Neuron (in vitro differentiated cells): Measurements from ENCODE around the gene PTPRC.
"Not testable (repeated sequence)": the region's sequence is repeated elsewhere in the genome, so short reads cannot be mapped to it uniquely, and the experiment has no call there.

Experiments used
- H2AFZ ChIP-seq: one replicate; pipeline ENCODE4 v1.6.1; 2013; ENCODE audit warnings: low read depth, mild to moderate bottlenecking, inconsistent platforms, low read length, moderate library complexity
- H3K27me3 ChIP-seq: one replicate; pipeline ENCODE4 v1.6.1; 2013; ENCODE audit warnings: low read length; ENCODE audit not compliant: insufficient read depth
- H3K36me3 ChIP-seq: one replicate; pipeline ENCODE4 v1.6.1; 2013; ENCODE audit warnings: low read length; ENCODE audit not compliant: insufficient read depth
- H3K4me1 ChIP-seq: one replicate; pipeline ENCODE4 v1.6.1; 2013; ENCODE audit warnings: low read length; ENCODE audit not compliant: insufficient read depth
- H3K4me3 ChIP-seq: 2 replicates; pipeline ENCODE4 v1.5.1; 2013; ENCODE audit warnings: mild to moderate bottlenecking, low read length, moderate library complexity
- H3K9me3 ChIP-seq: one replicate; pipeline ENCODE4 v1.6.1; 2013; ENCODE audit warnings: low read length

The PTPRC gene

DNA sequence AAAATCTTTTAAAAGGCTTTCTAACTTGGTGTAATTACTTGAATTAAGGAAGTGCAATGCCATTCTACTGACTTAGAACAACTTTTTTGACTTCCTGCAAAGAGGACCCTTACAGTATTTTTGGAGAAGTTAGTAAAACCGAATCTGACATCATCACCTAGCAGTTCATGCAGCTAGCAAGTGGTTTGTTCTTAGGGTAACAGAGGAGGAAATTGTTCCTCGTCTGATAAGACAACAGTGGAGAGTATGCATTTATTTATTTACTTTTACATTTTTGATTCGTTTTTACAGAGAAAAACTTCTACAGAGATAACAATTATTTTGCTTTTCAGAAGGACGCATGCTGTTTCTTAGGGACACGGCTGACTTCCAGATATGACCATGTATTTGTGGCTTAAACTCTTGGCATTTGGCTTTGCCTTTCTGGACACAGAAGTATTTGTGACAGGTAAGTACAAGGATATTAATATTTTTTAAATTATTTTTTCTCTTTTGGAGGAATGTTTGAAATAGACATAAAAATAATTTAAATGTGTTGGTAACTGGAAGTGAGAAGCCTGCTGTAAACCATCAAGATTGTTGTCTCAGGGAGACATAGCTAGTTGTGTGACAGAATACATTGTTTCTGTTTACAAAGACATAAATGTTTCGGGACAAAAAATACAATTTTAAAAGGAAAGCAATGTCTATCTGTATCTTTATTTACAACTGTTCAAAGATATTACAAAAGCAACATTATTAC, at the start of gene PTPRC:
PTPRC (plus strand) TSS at position 147 of the 742 bp plus-strand sequence; CDS start at position 376, 229 bp downstream.
- Histone ChIP-seq H3K4me1 (peaks cover 3% of the 10 kb centered on the region), H3K4me3 (no peak within 1 kb of the TSS), H3K9me3 (no peaks in the 10 kb centered on the region), H3K27me3 (no peaks in the 10 kb centered on the region), H3K36me3 (no peaks in the 10 kb centered on the region), H2AFZ (no peak within 1 kb of the TSS)

DNA sequence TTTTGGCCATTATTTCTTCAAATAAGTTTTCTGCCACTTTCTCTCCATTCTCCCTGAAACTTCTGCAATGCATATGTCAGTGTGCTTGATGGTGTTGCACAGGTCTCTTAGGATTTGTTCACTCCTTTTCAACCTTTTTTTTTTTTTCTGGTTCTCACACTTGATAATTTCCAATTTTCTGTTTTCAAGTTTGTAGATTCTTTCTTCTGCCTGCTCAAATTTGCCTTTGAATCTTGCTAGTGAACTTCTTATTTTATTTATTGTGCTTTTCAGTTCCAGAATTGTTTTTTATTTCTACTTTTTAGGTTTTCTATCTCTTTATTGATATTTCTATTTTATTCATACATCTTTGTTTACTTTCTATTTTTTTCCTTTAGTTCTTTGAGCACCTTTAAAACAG, 48.4 kb upstream of the PTPRC start:
- no peaks in the 10 kb centered on the region for H3K36me3 ChIP-seq
- H3K4me3 ChIP-seq: no peak overlapping the region
- H3K9me3 ChIP-seq: no peaks in the 10 kb centered on the region
- no peaks in the 10 kb centered on the region for H3K27me3 ChIP-seq
- H2AFZ ChIP-seq: no peak overlapping the region
- H3K4me1 ChIP-seq: no peaks in the 10 kb centered on the region

GRCh38 chr1:198595765-198596164, 43.1 kb upstream of the PTPRC start:
- Histone ChIP-seq H2AFZ (no peak overlapping the region), H3K36me3 (no peaks in the 10 kb centered on the region), H3K9me3 (no peaks in the 10 kb centered on the region), H3K27me3 (no peaks in the 10 kb centered on the region), H3K4me1 (no peaks in the 10 kb centered on the region), H3K4me3 (no peak overlapping the region)

- Histone ChIP-seq H3K4me3 (no peak overlapping the region), H2AFZ (no peak overlapping the region), H3K27me3 (peaks cover 3% of the 10 kb centered on the region), H3K4me1 (no peaks in the 10 kb centered on the region), H3K36me3 (no peaks in the 10 kb centered on the region), H3K9me3 (no peaks in the 10 kb centered on the region)
Observed at GRCh38 chr1:198597690-198598430, 41.0 kb upstream of the PTPRC start.

- no peaks in the 10 kb centered on the region for H3K36me3 ChIP-seq
- H3K4me3 ChIP-seq: no peak overlapping the region
- no peaks in the 10 kb centered on the region for H3K4me1 ChIP-seq
- H3K9me3 ChIP-seq: no peaks in the 10 kb centered on the region
- no peak overlapping the region for H2AFZ ChIP-seq
- peaks cover 3% of the 10 kb centered on the region for H3K27me3 ChIP-seq
Observed at GRCh38 chr1:198598796-198599321, 40.0 kb upstream of the PTPRC start.

DNA sequence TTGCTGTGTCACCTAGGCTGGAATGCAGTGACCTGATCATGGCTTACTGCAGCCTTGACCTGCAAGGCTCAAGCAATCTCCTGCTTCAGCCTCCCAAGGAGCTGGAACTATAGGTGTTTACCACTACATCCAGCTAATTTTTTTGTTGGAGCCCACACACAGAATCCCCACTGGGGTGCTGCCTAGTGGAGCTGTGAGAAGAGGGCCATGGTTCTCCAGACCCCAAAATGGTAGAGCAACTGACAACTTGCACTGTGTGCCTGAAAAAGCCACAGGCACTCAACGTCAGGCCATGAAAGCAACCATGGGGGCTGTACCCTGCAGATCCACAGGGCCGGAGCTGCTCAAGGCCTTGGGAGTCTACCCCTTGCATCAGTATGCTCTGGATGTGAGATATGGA, 39.1 kb upstream of the PTPRC start:
- no peaks in the 10 kb centered on the region for H3K36me3 ChIP-seq
- H3K4me3 ChIP-seq: no peak overlapping the region
- H2AFZ ChIP-seq: no peak overlapping the region
- no peaks in the 10 kb centered on the region for H3K4me1 ChIP-seq
- H3K9me3 ChIP-seq: no peaks in the 10 kb centered on the region
- peaks cover 3% of the 10 kb centered on the region for H3K27me3 ChIP-seq

GRCh38 chr1:198600906-198601305, 37.9 kb upstream of the PTPRC start:
- Histone ChIP-seq H3K36me3 (no peaks in the 10 kb centered on the region), H2AFZ (no peak overlapping the region), H3K4me3 (no peak overlapping the region), H3K4me1 (peaks cover 7% of the 10 kb centered on the region), H3K27me3 (peaks cover 3% of the 10 kb centered on the region), H3K9me3 (no peaks in the 10 kb centered on the region)

DNA sequence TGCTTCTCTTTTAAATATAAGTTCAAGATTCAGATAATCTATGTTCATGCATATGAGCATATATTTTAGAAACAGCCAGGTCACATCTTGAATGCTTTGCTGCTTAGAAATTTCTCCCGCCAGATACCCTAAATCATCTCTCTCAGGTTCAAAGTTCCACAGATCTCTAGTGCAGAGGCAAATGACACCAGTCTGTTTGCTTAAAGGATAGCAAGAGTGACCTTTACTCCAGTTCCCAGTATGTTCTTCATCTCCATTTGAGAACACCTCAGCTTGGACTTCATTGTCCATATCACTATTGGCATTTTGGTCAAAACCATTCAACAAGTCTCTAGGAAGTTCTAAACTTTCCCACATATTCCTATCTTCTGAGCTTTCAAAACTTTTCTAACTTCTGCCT, 37.5 kb upstream of the PTPRC start:
- H2AFZ ChIP-seq, H3K36me3 ChIP-seq, H3K4me1 ChIP-seq, H3K9me3 ChIP-seq, H3K4me3 ChIP-seq, H3K27me3 ChIP-seq: not testable (repeated sequence)

DNA sequence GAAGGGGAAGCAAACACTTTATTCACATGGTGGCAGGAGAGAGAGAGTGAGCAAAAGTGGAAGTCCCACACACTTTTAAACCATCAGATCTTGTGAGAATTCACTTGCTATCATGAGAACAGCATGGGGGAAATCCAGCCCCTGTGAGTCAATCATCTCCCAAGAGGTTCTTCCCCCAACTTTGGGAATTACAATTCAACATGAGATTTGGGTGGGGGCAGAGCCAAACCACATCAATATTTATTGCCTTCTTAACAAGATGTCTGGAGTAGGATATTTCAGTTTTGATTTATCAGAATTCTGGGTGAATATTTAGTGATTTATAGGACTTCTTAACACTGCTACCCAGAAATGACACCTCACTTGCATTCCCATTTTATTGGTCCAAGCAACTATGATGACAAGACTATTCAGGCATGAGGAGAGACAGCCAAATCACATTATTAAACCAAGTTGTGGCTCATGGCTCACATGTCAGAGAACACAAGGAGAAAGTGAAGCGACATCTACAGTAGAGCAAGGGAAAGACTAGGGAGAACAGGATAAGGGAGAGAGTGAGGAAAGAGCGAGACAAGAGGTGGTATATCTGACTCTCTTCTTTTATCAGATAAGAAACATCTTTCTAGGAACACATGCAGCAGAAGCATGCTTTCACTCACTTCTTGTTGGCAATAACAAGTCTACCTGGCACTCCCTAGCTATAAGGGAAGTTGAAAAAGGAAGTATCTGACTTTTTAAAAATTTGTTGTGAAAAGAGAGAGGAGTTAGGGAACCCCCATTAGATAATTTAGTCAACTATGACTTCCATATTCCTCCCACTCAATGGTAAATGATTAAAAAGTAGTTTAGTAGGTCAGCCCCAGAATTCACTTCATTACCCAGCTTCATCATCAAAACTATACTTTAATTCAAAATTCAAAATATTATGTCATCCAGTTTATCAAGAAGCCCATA, 36.6 kb upstream of the PTPRC start:
- Histone ChIP-seq H3K4me1 (peaks cover 9% of the 10 kb centered on the region), H3K4me3 (no peak overlapping the region), H3K36me3 (no peaks in the 10 kb centered on the region), H3K27me3 (peaks cover 3% of the 10 kb centered on the region), H2AFZ (no peak overlapping the region), H3K9me3 (no peaks in the 10 kb centered on the region)

DNA sequence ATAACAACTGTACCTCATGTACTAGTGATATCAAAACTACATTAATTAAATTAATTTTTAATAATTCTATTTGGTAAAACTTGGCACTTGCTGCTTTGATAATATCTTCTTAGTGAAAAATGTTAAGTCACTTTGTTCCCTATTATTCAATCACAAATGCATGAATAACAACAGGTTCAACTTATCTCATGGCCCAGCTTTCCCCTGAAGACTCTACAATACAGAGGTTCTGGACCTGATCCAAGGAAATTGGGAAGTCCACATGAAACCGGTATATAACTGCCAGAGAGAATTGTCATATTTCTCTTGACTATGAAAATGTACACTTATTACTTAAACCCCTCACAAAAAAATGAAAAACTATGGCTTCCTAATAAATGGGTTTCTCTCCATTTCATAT, 33.9 kb upstream of the PTPRC start:
- Histone ChIP-seq H2AFZ (no peak overlapping the region), H3K9me3 (no peaks in the 10 kb centered on the region), H3K36me3 (no peaks in the 10 kb centered on the region), H3K4me3 (no peak overlapping the region), H3K4me1 (peaks cover 9% of the 10 kb centered on the region), H3K27me3 (peaks cover 3% of the 10 kb centered on the region)

GRCh38 chr1:198605406-198605805, 33.4 kb upstream of the PTPRC start:
- Histone ChIP-seq H3K4me3 (no peak overlapping the region), H3K36me3 (no peaks in the 10 kb centered on the region), H3K4me1 (peaks cover 9% of the 10 kb centered on the region), H3K9me3 (no peaks in the 10 kb centered on the region), H2AFZ (no peak overlapping the region), H3K27me3 (peaks cover 3% of the 10 kb centered on the region)

DNA sequence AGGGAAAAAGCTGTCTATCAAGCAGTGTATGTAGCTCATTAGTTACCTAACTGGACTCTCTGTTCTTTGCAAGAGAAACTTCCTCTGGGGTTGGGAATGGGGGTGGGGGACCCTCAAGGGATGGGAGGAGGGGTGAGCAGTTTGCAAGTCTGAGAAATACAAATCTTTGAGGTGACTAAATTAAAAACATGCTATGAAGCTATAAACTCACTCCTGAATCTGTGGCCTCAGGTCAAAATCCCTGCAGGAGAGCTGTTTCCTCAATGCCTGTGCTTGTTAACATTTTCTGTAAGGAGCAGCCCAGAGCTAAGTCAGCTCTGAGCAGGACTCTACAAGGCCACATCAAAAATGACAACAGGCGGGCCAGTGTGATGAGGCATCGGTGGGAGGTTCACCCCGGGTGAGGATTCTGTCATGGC, 32.8 kb upstream of the PTPRC start:
- Histone ChIP-seq H3K9me3 (no peaks in the 10 kb centered on the region), H3K27me3 (peaks cover 3% of the 10 kb centered on the region), H3K36me3 (no peaks in the 10 kb centered on the region), H3K4me3 (no peak overlapping the region), H3K4me1 (peaks cover 9% of the 10 kb centered on the region), H2AFZ (no peak overlapping the region)

DNA sequence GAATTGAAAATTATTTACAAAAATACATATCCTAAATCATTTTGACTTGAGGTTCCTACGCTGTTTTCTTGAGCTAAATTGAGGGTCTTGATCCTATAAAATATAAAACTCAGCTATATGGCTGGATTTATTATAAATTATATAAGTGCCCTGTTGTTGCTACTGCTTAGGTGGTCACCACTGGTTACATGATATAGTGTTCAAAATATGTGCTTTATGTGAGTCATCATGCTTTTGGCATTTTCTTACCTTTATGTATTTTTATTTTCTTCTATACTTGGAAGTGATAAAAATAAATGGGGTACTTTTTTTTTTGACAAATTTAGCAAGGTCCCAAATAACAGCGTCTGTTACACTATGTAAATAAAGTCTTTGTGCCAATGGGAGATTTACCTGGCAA, 31.1 kb upstream of the PTPRC start:
- H2AFZ ChIP-seq: no peak overlapping the region
- no peak overlapping the region for H3K4me3 ChIP-seq

More for the DNA sequence above, 31.1 kb upstream of the PTPRC start:
- Histone ChIP-seq H3K27me3 (no peaks in the 10 kb centered on the region), H3K4me1 (peaks cover 9% of the 10 kb centered on the region), H3K9me3 (no peaks in the 10 kb centered on the region), H3K36me3 (no peaks in the 10 kb centered on the region)
